Neural crest cell (in vitro differentiated cells): ENCODE results near the gene KCNIP1. TPM values are rescaled to one million over a fixed set of nuclear protein-coding genes. Genes with fewer than 3 reads are reported as not detected.

ENCODE experiments used
- DNase-seq: peaks from one replicate; pipeline ENCODE4 v3.0.0; 2021; ENCODE audit warnings: low read depth, mixed read lengths, low spot score
- H3K27ac Mint-ChIP-seq: one replicate; pipeline ENCODE4 v1.8.0; 2021; ENCODE audit warnings: mild to moderate bottlenecking, mixed read lengths; ENCODE audit not compliant: unreplicated experiment
- H3K27me3 Mint-ChIP-seq: 2 replicates; pipeline ENCODE4 v1.8.0; 2021; ENCODE audit warnings: low read depth, mild to moderate bottlenecking, mixed read lengths
- H3K36me3 Mint-ChIP-seq: 2 replicates; pipeline ENCODE4 v1.8.0; 2021; ENCODE audit warnings: low read depth, mild to moderate bottlenecking, mixed read lengths
- H3K4me1 Mint-ChIP-seq: 2 replicates; pipeline ENCODE4 v1.8.0; 2021; ENCODE audit warnings: mixed read lengths
- H3K4me3 Mint-ChIP-seq: one replicate; pipeline ENCODE4 v1.8.0; 2021; ENCODE audit warnings: mild to moderate bottlenecking, mixed read lengths
- H3K9me3 Mint-ChIP-seq: 2 replicates; pipeline ENCODE4 v1.8.0; 2021; ENCODE audit warnings: mixed read lengths
- total RNA-seq: library from RNA; stranded (reverse); gene quantifications from 2 replicates; pipeline ENCODE4 v1.2.1, GENCODE V29; 2021
- TF ChIP-seq, protein P1 (sequence below): fragments of 200-600 bp; sonication (generic); conservative IDR thresholded peaks from 2 replicates; pipeline ENCODE4 v1.5.0; 2021; ENCODE audit warnings: antibody characterized with exemption, mild to moderate bottlenecking

KCNIP1 gene
- total RNA-seq, 1 donor from 2014 or later, result 0.96 TPM

DNA sequence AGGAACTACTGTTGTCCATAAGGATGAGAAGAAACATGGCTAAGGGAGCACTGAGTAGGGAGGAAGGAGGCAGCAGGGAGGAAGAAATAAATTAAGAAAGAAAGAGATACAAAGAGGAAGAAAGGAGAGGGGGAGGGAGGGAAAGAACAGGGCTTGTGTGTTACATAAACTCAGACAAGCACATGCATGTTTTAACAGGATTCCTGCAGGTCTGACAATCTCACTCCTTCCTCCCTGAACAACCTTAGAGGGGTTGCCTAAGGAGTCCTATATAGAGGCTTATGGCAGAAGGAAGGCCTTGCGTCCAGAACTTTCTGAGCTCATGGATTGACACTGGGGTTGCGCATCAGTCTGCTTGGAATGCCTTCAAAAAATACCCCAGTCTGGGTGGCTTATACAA lies 4.2 kb upstream of the KCNIP1 start:
- Mint-ChIP-seq H3K9me3 (no peaks in the 10 kb centered on the region), H3K36me3 (no peaks in the 10 kb centered on the region), H3K4me3 (peak overlapping the region; percentile 41), H3K4me1 (peaks cover 54% of the 10 kb centered on the region), H3K27ac (no peak overlapping the region), H3K27me3 (peaks cover 42% of the 10 kb centered on the region)
- DNase-seq, result no peak
- TF ChIP-seq, protein P1, sequence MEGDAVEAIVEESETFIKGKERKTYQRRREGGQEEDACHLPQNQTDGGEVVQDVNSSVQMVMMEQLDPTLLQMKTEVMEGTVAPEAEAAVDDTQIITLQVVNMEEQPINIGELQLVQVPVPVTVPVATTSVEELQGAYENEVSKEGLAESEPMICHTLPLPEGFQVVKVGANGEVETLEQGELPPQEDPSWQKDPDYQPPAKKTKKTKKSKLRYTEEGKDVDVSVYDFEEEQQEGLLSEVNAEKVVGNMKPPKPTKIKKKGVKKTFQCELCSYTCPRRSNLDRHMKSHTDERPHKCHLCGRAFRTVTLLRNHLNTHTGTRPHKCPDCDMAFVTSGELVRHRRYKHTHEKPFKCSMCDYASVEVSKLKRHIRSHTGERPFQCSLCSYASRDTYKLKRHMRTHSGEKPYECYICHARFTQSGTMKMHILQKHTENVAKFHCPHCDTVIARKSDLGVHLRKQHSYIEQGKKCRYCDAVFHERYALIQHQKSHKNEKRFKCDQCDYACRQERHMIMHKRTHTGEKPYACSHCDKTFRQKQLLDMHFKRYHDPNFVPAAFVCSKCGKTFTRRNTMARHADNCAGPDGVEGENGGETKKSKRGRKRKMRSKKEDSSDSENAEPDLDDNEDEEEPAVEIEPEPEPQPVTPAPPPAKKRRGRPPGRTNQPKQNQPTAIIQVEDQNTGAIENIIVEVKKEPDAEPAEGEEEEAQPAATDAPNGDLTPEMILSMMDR, result no peak

GRCh38 chr5:170501361-170501760 lies 2.5 kb upstream of the KCNIP1 start:
- TF ChIP-seq, protein P1, result no peak
- H3K4me1 Mint-ChIP-seq, result peaks cover 48% of the 10 kb centered on the region
- no peak overlapping the region for H3K27ac Mint-ChIP-seq
- H3K9me3 Mint-ChIP-seq, result no peaks in the 10 kb centered on the region
- no peaks in the 10 kb centered on the region for H3K36me3 Mint-ChIP-seq
- H3K4me3 Mint-ChIP-seq, result peak overlapping the region; percentile 76
- peaks cover 55% of the 10 kb centered on the region for H3K27me3 Mint-ChIP-seq
- DNase-seq, result no peak

DNA sequence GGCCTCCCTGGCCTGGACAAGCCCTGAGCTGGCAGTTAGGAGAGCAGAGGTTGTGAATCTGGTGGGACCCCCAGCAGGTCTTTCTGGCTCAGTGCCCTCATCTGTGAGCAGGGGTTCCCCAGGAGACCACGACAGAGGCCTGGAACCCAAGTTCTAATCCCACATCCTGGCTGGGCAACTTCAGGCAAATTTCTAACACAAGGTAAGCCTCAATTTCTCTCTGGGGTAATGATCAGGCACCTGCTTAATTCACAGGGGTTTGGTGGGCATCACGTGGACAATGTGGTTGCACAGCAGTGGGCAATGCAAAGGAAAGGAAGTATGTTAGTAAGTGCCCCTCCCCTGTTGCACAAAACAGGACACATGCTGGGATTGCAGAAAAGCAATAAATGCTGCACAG lies 1.9 kb upstream of the KCNIP1 start:
- H3K9me3 Mint-ChIP-seq, result no peaks in the 10 kb centered on the region
- peaks cover 42% of the 10 kb centered on the region for H3K4me1 Mint-ChIP-seq
- H3K27me3 Mint-ChIP-seq, result peaks cover 52% of the 10 kb centered on the region
- DNase-seq, result no peak
- H3K4me3 Mint-ChIP-seq, result peak overlapping the region; percentile 9
- H3K36me3 Mint-ChIP-seq, result no peaks in the 10 kb centered on the region
- H3K27ac Mint-ChIP-seq, result no peak overlapping the region
- TF ChIP-seq, protein P1, result no peak

GRCh38 chr5:170504616-170505266 lies 921 bp downstream of the KCNIP1 start:
- Mint-ChIP-seq H3K9me3 (no peaks in the 10 kb centered on the region), H3K4me1 (peaks cover 20% of the 10 kb centered on the region), H3K27me3 (peaks cover 48% of the 10 kb centered on the region), H3K27ac (no peak overlapping the region), H3K4me3 (peak overlapping the region; percentile 72), H3K36me3 (no peaks in the 10 kb centered on the region)
- DNase-seq, result no peak
- TF ChIP-seq, protein P1, result no peak

DNA sequence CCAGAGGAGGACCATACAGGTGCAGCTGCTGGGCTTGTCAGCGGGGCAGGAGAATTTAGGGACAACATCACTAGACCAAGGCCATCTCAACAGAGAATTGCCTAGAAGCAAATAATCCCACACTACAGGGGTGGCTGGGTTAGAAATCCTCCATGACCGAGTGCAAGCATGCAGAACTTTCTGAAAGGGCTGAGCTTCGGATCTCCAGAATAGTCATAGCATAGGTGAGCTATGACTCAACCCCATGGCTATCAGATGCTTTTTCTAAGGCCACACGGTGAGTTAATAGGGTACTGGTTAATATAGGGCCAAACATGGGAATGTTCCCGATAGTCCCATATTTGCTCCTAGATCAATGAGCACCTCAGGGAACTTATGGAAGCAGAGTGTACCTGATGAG lies 4.2 kb downstream of the KCNIP1 start:
- Mint-ChIP-seq H3K4me3 (no peak overlapping the region), H3K27me3 (peaks cover 29% of the 10 kb centered on the region), H3K27ac (no peak overlapping the region), H3K9me3 (no peaks in the 10 kb centered on the region), H3K36me3 (no peaks in the 10 kb centered on the region), H3K4me1 (peaks cover 10% of the 10 kb centered on the region)
- DNase-seq, result no peak
- TF ChIP-seq, protein P1, result no peak
